ENCODE data around the gene MROH2A. TPM values are rescaled to one million over a fixed set of nuclear protein-coding genes. Genes with fewer than 3 reads are reported as not detected.

MROH2A gene
- total and polyA plus RNA-seq, 12 donors: not detected

- 0 to 1% methylated on average over 25 of the region's 25 CpGs for WGBS, 2 donors
- peak overlapping the region in 1 of 10 donors; percentile 75 for H3K27ac ChIP-seq
- H3K4me1 ChIP-seq: peaks cover 3 to 28% (median 9%) of the 10 kb centered on the region in 9 donors
- DNase-seq (no peak), ATAC-seq (no peak)
- H3K9me3 ChIP-seq: no peaks in the 10 kb centered on the region
- intact Hi-C loops (cut with DNase I): no loop called here
- peaks cover 0 to 17% (median 0%) of the 10 kb centered on the region in 7 donors for H3K27me3 ChIP-seq
- peaks cover 0 to 21% (median 0%) of the 10 kb centered on the region in 9 donors for H3K36me3 ChIP-seq
- peak overlapping the region; percentile 46 to 86 (median 65) for H3K4me3 ChIP-seq
- TF ChIP-seq CTCF (IDR thresholded peaks at IDR 0.05): no peak
Measured at GRCh38 chr2:233853883-233854240, 75.7 kb downstream of the MROH2A start.

- peak; percentile 89 to 94 for DNase-seq
- intact Hi-C loops (cut with DNase I): no loop called here
- Histone ChIP-seq H3K4me1 (peaks cover 3 to 28% (median 9%) of the 10 kb centered on the region in 9 donors), H3K4me3 (peak within 1 kb of the TSS; percentile 46 to 86 (median 65)), H3K36me3 (peaks cover 0 to 16% (median 0%) of the 10 kb centered on the region in 9 donors), H3K27me3 (peaks cover 0 to 17% (median 0%) of the 10 kb centered on the region in 7 donors), H3K9me3 (no peaks in the 10 kb centered on the region), H3K27ac (peak within 1 kb of the TSS in 7 of 10 donors; percentile 50 to 75 (median 61))
- WGBS, 2 donors: 0 to 1% methylated on average over 60 of the region's 60 CpGs
- peak; percentile 96 to 100 (median 99) for ATAC-seq
- no peak for TF ChIP-seq CTCF (IDR thresholded peaks at IDR 0.05)
Measured at GRCh38 chr2:233854241-233854981, 76.3 kb downstream of the MROH2A start, which contains the start of gene HJURP. TSS of gene HJURP (minus strand) at chr2:233854535. CDS start at chr2:233854500, 35 bp downstream.

GRCh38 chr2:233855345-233855744 is 77.2 kb downstream of the MROH2A start:
- no peak for TF ChIP-seq CTCF (IDR thresholded peaks at IDR 0.05)
- Histone ChIP-seq H3K9me3 (no peaks in the 10 kb centered on the region), H3K27me3 (peaks cover 0 to 17% (median 0%) of the 10 kb centered on the region in 7 donors), H3K36me3 (peaks cover 0 to 6% (median 0%) of the 10 kb centered on the region in 9 donors), H3K4me3 (peak overlapping the region in 3 of 10 donors; percentile 58 to 75 (median 67)), H3K27ac (no peak overlapping the region), H3K4me1 (peaks cover 3 to 28% (median 9%) of the 10 kb centered on the region in 9 donors)
- intact Hi-C loops (cut with DNase I): no loop called here
- no peak for DNase-seq
- 83 to 84% methylated on average over 5 of the region's 5 CpGs for WGBS, 2 donors
- ATAC-seq: no peak

GRCh38 chr2:233856184-233856583 is 78.1 kb downstream of the MROH2A start:
- DNase-seq: no peak
- no peak overlapping the region for H3K27ac ChIP-seq
- WGBS, 2 donors: 92 to 97% methylated on average over 5 of the region's 5 CpGs
- no peaks in the 10 kb centered on the region for H3K9me3 ChIP-seq
- no peaks in the 10 kb centered on the region for H3K36me3 ChIP-seq
- no peak overlapping the region for H3K4me3 ChIP-seq
- TF ChIP-seq CTCF (IDR thresholded peaks at IDR 0.05): no peak
- intact Hi-C loops (cut with DNase I): no loop called here
- H3K4me1 ChIP-seq: peaks cover 3 to 28% (median 9%) of the 10 kb centered on the region in 9 donors
- H3K27me3 ChIP-seq: peaks cover 0 to 15% (median 0%) of the 10 kb centered on the region in 7 donors
- no peak for ATAC-seq
